Lung (tissue), 12 donors: ENCODE measurements around the gene RADIL. TPM values are rescaled to one million over a fixed set of nuclear protein-coding genes. Genes with fewer than 3 reads are reported as not detected.
"Not testable (repeated sequence)": the region's sequence is repeated elsewhere in the genome, so short reads cannot be mapped to it uniquely, and the experiment has no call there.

Source experiments
- ATAC-seq: fragments of 200-7000 bp; cut with Tn5 transposase; one replicate; pipeline ENCODE4 v1.9.1; 2020; ENCODE audit warnings: moderate number of reproducible peaks; ENCODE audit not compliant: insufficient read depth, low FRiP score
- DNase-seq, 3 donors: peaks; one replicate each; pipeline ENCODE4 v3.0.0-alpha.2; 2013 to 2017
- H3K27ac ChIP-seq, 2 donors: one replicate each; pipeline ENCODE4 v1.5.1; 2013; ENCODE audit warnings: mild to moderate bottlenecking in 2 of 2, moderate library complexity in 2 of 2, control low read depth in 1 of 2, inconsistent platforms in 1 of 2, low read depth in 1 of 2, low read length in 1 of 2
- H3K27me3 ChIP-seq, 3 donors: one replicate each; pipeline ENCODE4 v1.5.1; 2013; ENCODE audit warnings: low read length in 2 of 3; ENCODE audit not compliant: control insufficient read depth in 3 of 3, insufficient read depth in 3 of 3
- H3K36me3 ChIP-seq, 4 donors: one replicate each; pipeline ENCODE4 v1.5.1; 2013; ENCODE audit warnings: low read length in 4 of 4, mild to moderate bottlenecking in 1 of 4, moderate library complexity in 1 of 4; ENCODE audit not compliant: control insufficient read depth in 4 of 4, insufficient read depth in 4 of 4
- H3K4me1 ChIP-seq, 5 donors: one replicate each; pipeline ENCODE4 v1.5.1; 2013; ENCODE audit warnings: low read length in 5 of 5, mild to moderate bottlenecking in 2 of 5, moderate library complexity in 1 of 5; ENCODE audit not compliant: control insufficient read depth in 5 of 5, insufficient read depth in 5 of 5
- H3K4me3 ChIP-seq: one replicate; pipeline ENCODE4 v1.5.1; 2013; ENCODE audit warnings: mild to moderate bottlenecking, control low read depth, moderate library complexity
- H3K9ac ChIP-seq, 2 donors: one replicate each; pipeline ENCODE4 v1.5.1; 2013; ENCODE audit warnings: low read length in 2 of 2, control low read depth in 1 of 2; ENCODE audit not compliant: insufficient read depth in 1 of 2
- H3K9me3 ChIP-seq, 4 donors: one replicate each; pipeline ENCODE4 v1.5.1; 2013; ENCODE audit warnings: low read length in 3 of 4, mild to moderate bottlenecking in 1 of 4, moderate library complexity in 1 of 4; ENCODE audit not compliant: control insufficient read depth in 4 of 4, insufficient read depth in 3 of 4
- CTCF ChIP-seq: IDR thresholded peaks from 2 replicates; pipeline ENCODE4 v1.5.1; 2012; ENCODE audit warnings: mild to moderate bottlenecking; ENCODE audit errors: control extremely low read depth, extremely low read depth
- WGBS, 2 donors: extraction: QIAGEN DNeasy Blood & Tissue Kit; methylation state at CpG; one replicate each; pipeline ENCODE4 v1.1.7; 2013; 5-methylcytosine and 5-hydroxymethylcytosine counted together
- polyA plus RNA-seq, 2 donors: library from polyadenylated mRNA; stranded (reverse); fragments of 200-250 nt; gene quantifications; one replicate each; pipeline ENCODE4 v1.2.1, GENCODE V29; 2013
- total RNA-seq, 2 donors: library from RNA; depleted of rRNA in 1 of 2; stranded (reverse); fragments of >200 nt in 1 of 2; gene quantifications; one replicate each; pipeline ENCODE4 v1.2.1, GENCODE V29; 2014 to 2021
- donor health status: control.
- donor health status: control.
- donor health status: Bipolar disorder and iron deficiency.
- donor health status: healthy.
- donor health status: DM: yes; HTN: yes; CAD: no.

Gene RADIL
- total and polyA plus RNA-seq, 4 donors, result 3.7 to 9.3 (median 6.3) TPM

- DNase-seq (no peak), ATAC-seq (no peak)
- TF ChIP-seq CTCF, result no peak
- WGBS, 2 donors, result 86 to 87% methylated on average over 24 of the region's 24 CpGs
- H3K27me3 ChIP-seq, result no peaks in the 10 kb centered on the region
- no peak overlapping the region for H3K27ac ChIP-seq
- H3K9me3 ChIP-seq, result no peaks in the 10 kb centered on the region
- H3K4me3 ChIP-seq, result no peak overlapping the region
- peaks cover 0 to 9% (median 0%) of the 10 kb centered on the region in 5 donors for H3K4me1 ChIP-seq
- peaks cover 4 to 27% (median 11%) of the 10 kb centered on the region in 4 donors for H3K36me3 ChIP-seq
- no peak overlapping the region for H3K9ac ChIP-seq
Observed at GRCh38 chr7:4794591-4795350, 88.7 kb downstream of the RADIL start.

GRCh38 chr7:4794171-4794570, 89.3 kb downstream of the RADIL start:
- H3K9me3 ChIP-seq, H3K4me1 ChIP-seq, ATAC-seq, H3K9ac ChIP-seq, H3K27me3 ChIP-seq, H3K4me3 ChIP-seq, H3K27ac ChIP-seq, DNase-seq: not testable (repeated sequence)
- WGBS, 2 donors, result 83 to 87% methylated on average over 11 to 14 of the region's 14 CpGs
- peaks cover 4 to 33% (median 13%) of the 10 kb centered on the region in 4 donors for H3K36me3 ChIP-seq

- not testable (repeated sequence) for H3K4me3 ChIP-seq, H3K27ac ChIP-seq, H3K9ac ChIP-seq, H3K27me3 ChIP-seq, H3K4me1 ChIP-seq, DNase-seq, H3K9me3 ChIP-seq, ATAC-seq
- peaks cover 4 to 40% (median 13%) of the 10 kb centered on the region in 4 donors for H3K36me3 ChIP-seq
- WGBS, 2 donors, result 94 to 97% methylated on average over 28 to 30 of the region's 30 CpGs
Observed at GRCh38 chr7:4793385-4793993, 90.0 kb downstream of the RADIL start.

GRCh38 chr7:4792537-4793126, 90.9 kb downstream of the RADIL start:
- no peak for TF ChIP-seq CTCF
- Histone ChIP-seq H3K36me3 (peaks cover 4 to 48% (median 18%) of the 10 kb centered on the region in 4 donors), H3K27ac (peak overlapping the region in 1 of 2 donors; percentile 79), H3K9ac (no peak overlapping the region), H3K9me3 (no peaks in the 10 kb centered on the region), H3K4me1 (peaks cover 0 to 7% (median 0%) of the 10 kb centered on the region in 5 donors), H3K4me3 (no peak overlapping the region), H3K27me3 (no peaks in the 10 kb centered on the region)
- DNase-seq, result peak; percentile 36 to 57 (median 51)
- WGBS, 2 donors, result 22 to 41% methylated on average over 31 to 47 of the region's 47 CpGs
- no peak for ATAC-seq
